GM12872 (cell line): ENCODE measurements around the gene MAPT.

ENCODE experiments used
- TF ChIP-seq, protein P1 (sequence below): IDR thresholded peaks from 3 replicates; pipeline ENCODE4 v1.5.1; 2011; ENCODE audit warnings: low read depth, mild to moderate bottlenecking, low read length, moderate library complexity; ENCODE audit not compliant: insufficient read depth

Gene MAPT

DNA sequence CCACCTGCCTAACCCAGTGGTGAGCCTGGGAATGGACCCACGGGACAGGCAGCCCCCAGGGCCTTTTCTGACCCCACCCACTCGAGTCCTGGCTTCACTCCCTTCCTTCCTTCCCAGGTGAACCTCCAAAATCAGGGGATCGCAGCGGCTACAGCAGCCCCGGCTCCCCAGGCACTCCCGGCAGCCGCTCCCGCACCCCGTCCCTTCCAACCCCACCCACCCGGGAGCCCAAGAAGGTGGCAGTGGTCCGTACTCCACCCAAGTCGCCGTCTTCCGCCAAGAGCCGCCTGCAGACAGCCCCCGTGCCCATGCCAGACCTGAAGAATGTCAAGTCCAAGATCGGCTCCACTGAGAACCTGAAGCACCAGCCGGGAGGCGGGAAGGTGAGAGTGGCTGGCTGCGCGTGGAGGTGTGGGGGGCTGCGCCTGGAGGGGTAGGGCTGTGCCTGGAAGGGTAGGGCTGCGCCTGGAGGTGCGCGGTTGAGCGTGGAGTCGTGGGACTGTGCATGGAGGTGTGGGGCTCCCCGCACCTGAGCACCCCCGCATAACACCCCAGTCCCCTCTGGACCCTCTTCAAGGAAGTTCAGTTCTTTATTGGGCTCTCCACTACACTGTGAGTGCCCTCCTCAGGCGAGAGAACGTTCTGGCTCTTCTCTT lies 102.1 kb downstream of the MAPT start:
- TF ChIP-seq, protein P1, sequence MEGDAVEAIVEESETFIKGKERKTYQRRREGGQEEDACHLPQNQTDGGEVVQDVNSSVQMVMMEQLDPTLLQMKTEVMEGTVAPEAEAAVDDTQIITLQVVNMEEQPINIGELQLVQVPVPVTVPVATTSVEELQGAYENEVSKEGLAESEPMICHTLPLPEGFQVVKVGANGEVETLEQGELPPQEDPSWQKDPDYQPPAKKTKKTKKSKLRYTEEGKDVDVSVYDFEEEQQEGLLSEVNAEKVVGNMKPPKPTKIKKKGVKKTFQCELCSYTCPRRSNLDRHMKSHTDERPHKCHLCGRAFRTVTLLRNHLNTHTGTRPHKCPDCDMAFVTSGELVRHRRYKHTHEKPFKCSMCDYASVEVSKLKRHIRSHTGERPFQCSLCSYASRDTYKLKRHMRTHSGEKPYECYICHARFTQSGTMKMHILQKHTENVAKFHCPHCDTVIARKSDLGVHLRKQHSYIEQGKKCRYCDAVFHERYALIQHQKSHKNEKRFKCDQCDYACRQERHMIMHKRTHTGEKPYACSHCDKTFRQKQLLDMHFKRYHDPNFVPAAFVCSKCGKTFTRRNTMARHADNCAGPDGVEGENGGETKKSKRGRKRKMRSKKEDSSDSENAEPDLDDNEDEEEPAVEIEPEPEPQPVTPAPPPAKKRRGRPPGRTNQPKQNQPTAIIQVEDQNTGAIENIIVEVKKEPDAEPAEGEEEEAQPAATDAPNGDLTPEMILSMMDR, result no peak

GRCh38 chr17:45997166-45997565 lies 102.8 kb downstream of the MAPT start:
- TF ChIP-seq, protein P1, result no peak

- TF ChIP-seq, protein P1, result no peak
Observed at GRCh38 chr17:45997624-45998023, 103.3 kb downstream of the MAPT start.

DNA sequence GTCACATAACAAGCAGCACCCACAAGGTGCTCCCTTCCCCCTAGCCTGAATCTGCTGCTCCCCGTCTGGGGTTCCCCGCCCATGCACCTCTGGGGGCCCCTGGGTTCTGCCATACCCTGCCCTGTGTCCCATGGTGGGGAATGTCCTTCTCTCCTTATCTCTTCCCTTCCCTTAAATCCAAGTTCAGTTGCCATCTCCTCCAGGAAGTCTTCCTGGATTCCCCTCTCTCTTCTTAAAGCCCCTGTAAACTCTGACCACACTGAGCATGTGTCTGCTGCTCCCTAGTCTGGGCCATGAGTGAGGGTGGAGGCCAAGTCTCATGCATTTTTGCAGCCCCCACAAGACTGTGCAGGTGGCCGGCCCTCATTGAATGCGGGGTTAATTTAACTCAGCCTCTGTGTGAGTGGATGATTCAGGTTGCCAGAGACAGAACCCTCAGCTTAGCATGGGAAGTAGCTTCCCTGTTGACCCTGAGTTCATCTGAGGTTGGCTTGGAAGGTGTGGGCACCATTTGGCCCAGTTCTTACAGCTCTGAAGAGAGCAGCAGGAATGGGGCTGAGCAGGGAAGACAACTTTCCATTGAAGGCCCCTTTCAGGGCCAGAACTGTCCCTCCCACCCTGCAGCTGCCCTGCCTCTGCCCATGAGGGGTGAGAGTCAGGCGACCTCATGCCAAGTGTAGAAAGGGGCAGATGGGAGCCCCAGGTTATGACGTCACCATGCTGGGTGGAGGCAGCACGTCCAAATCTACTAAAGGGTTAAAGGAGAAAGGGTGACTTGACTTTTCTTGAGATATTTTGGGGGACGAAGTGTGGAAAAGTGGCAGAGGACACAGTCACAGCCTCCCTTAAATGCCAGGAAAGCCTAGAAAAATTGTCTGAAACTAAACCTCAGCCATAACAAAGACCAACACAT lies 104.9 kb downstream of the MAPT start, which contains the start of gene STH:
Gene STH (plus strand): TSS at position 264 of the 913 bp plus-strand sequence. CDS start 30 bp downstream, at position 294.
- TF ChIP-seq, protein P1, result no peak

DNA sequence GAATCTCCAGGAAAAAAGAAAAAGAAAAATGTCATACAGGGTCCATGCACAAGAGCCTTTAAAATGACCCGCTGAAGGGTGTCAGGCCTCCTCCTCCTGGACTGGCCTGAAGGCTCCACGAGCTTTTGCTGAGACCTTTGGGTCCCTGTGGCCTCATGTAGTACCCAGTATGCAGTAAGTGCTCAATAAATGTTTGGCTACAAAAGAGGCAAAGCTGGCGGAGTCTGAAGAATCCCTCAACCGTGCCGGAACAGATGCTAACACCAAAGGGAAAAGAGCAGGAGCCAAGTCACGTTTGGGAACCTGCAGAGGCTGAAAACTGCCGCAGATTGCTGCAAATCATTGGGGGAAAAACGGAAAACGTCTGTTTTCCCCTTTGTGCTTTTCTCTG lies 105.5 kb downstream of the MAPT start:
- TF ChIP-seq, protein P1, result no peak

GRCh38 chr17:46000292-46000691 lies 105.9 kb downstream of the MAPT start:
- TF ChIP-seq, protein P1, result no peak

GRCh38 chr17:46000757-46001156 lies 106.4 kb downstream of the MAPT start:
- TF ChIP-seq, protein P1, result no peak
